ENCODE measurements around the gene ACTL8. TPM values are rescaled to one million over a fixed set of nuclear protein-coding genes. Genes with fewer than 3 reads are reported as not detected.

The ACTL8 gene
- total RNA-seq, 2 experiments from 2014 or later: not detected

- Mint-ChIP-seq H3K36me3 (ENCODE audit: low read depth) (no peaks in the 10 kb centered on the region), H3K27me3 (peaks cover 8% of the 10 kb centered on the region), H3K4me3 (no peak overlapping the region), H3K4me1 (ENCODE audit: low read depth) (no peaks in the 10 kb centered on the region), H3K9me3 (peaks cover 4% of the 10 kb centered on the region), H3K27ac (no peak overlapping the region)
- Histone ChIP-seq H3K27me3 (ENCODE audit: control insufficient read depth in 1 of 2, insufficient read depth in 2 of 2, low read length in 2 of 2) (no peaks in the 10 kb centered on the region), H3K4me3 (ENCODE audit: low read length) (no peak overlapping the region), H3K9me3 (ENCODE audit: control insufficient read depth in 1 of 2, insufficient read depth in 1 of 2, low read length in 2 of 2) (peaks cover 6 to 16% of the 10 kb centered on the region in 2 experiments), H3K4me1 (ENCODE audit: insufficient read depth, low read length) (no peaks in the 10 kb centered on the region), H3K27ac (ENCODE audit: low read depth in 1 of 2, low read length in 2 of 2) (no peak overlapping the region), H3K36me3 (ENCODE audit: insufficient read depth, low read length) (no peaks in the 10 kb centered on the region)
- no peak for DNase-seq
- CTCF ChIA-PET: no interaction called here
- intact Hi-C loops (cut with DNase I, micrococcal nuclease): no loop called here
- ATAC-seq (ENCODE audit: poor library complexity): no peak
- POLR2A ChIA-PET: no interaction called here
- TF ChIP-seq CTCF (IDR thresholded peaks at IDR 0.05): no peak
Observed at GRCh38 chr1:17851056-17851455, 95.9 kb downstream of the ACTL8 start.

GRCh38 chr1:17852383-17852782 lies 97.2 kb downstream of the ACTL8 start:
- ChIA-PET CTCF (no interaction called here), POLR2A (no interaction called here)
- Mint-ChIP-seq H3K27ac (no peak overlapping the region), H3K4me1 (ENCODE audit: low read depth) (no peaks in the 10 kb centered on the region), H3K9me3 (peaks cover 4% of the 10 kb centered on the region), H3K27me3 (peaks cover 5% of the 10 kb centered on the region), H3K4me3 (no peak overlapping the region), H3K36me3 (ENCODE audit: low read depth) (no peaks in the 10 kb centered on the region)
- H3K36me3 ChIP-seq (ENCODE audit: insufficient read depth, low read length): no peaks in the 10 kb centered on the region
- TF ChIP-seq CTCF (IDR thresholded peaks at IDR 0.05): no peak
- ATAC-seq (ENCODE audit: poor library complexity) (no peak), DNase-seq (no peak)
- intact Hi-C loops (cut with DNase I, micrococcal nuclease): no loop called here
- H3K27ac ChIP-seq (ENCODE audit: low read depth in 1 of 2, low read length in 2 of 2): no peak overlapping the region
- no peaks in the 10 kb centered on the region for H3K4me1 ChIP-seq (ENCODE audit: insufficient read depth, low read length)
- H3K4me3 ChIP-seq (ENCODE audit: low read length): no peak overlapping the region
- peaks cover 6 to 16% of the 10 kb centered on the region in 2 experiments for H3K9me3 ChIP-seq (ENCODE audit: control insufficient read depth in 1 of 2, insufficient read depth in 1 of 2, low read length in 2 of 2)
- H3K27me3 ChIP-seq (ENCODE audit: control insufficient read depth in 1 of 2, insufficient read depth in 2 of 2, low read length in 2 of 2): no peaks in the 10 kb centered on the region

- Mint-ChIP-seq H3K9me3 (peaks cover under 1% of the 10 kb centered on the region), H3K27me3 (peaks cover 5% of the 10 kb centered on the region), H3K4me1 (ENCODE audit: low read depth) (no peaks in the 10 kb centered on the region), H3K36me3 (ENCODE audit: low read depth) (no peaks in the 10 kb centered on the region), H3K4me3 (no peak overlapping the region), H3K27ac (no peak overlapping the region)
- Histone ChIP-seq H3K9me3 (ENCODE audit: control insufficient read depth in 1 of 2, insufficient read depth in 1 of 2, low read length in 2 of 2) (peaks cover 0 to 15% of the 10 kb centered on the region in 2 experiments), H3K4me3 (ENCODE audit: low read length) (no peak overlapping the region), H3K4me1 (ENCODE audit: insufficient read depth, low read length) (no peaks in the 10 kb centered on the region), H3K36me3 (ENCODE audit: insufficient read depth, low read length) (no peaks in the 10 kb centered on the region), H3K27ac (ENCODE audit: low read depth in 1 of 2, low read length in 2 of 2) (no peak overlapping the region), H3K27me3 (ENCODE audit: control insufficient read depth in 1 of 2, insufficient read depth in 2 of 2, low read length in 2 of 2) (no peaks in the 10 kb centered on the region)
- CTCF ChIA-PET: no interaction called here
- intact Hi-C loops (cut with DNase I, micrococcal nuclease): no loop called here
- ATAC-seq (ENCODE audit: poor library complexity): no peak
- POLR2A ChIA-PET: no interaction called here
- TF ChIP-seq CTCF (IDR thresholded peaks at IDR 0.05): no peak
- no peak for DNase-seq
Observed at GRCh38 chr1:17853241-17853935, 98.3 kb downstream of the ACTL8 start.
